DMS79 treated with DMSO at 0.1 percent for 48 hours (cell line): ENCODE measurements around the gene RNFT1.
A peak's percentile ranks its signal among the peaks of the same experiment; 100 is the strongest.
"Not testable (repeated sequence)": the region's sequence is repeated elsewhere in the genome, so short reads cannot be mapped to it uniquely, and the experiment has no call there.

Experiments
- DNase-seq: peaks from one replicate; lab custom pipeline; 2025; lab: John Stamatoyannopoulos, UW

RNFT1 gene

GRCh38 chr17:59964482-59965328 lies at the start of gene RNFT1:
RNFT1 (minus strand) TSS chr17:59964740; CDS start chr17:59964663, 77 bp downstream.
- DNase-seq, result peak; percentile 37

- not testable (repeated sequence) for DNase-seq
Measured at GRCh38 chr17:60009326-60009725, 44.8 kb upstream of the RNFT1 start.

- DNase-seq, result not testable (repeated sequence)
Measured at GRCh38 chr17:60008377-60008776, 43.8 kb upstream of the RNFT1 start.

- DNase-seq, result no peak
Measured at GRCh38 chr17:60006160-60006559, 41.6 kb upstream of the RNFT1 start.

GRCh38 chr17:60004561-60004960 lies 40.0 kb upstream of the RNFT1 start:
- not testable (repeated sequence) for DNase-seq

GRCh38 chr17:60002405-60002804 lies 37.9 kb upstream of the RNFT1 start:
- DNase-seq, result not testable (repeated sequence)

GRCh38 chr17:59996608-59997007 lies 32.1 kb upstream of the RNFT1 start:
- not testable (repeated sequence) for DNase-seq

- DNase-seq, result not testable (repeated sequence)
Measured at GRCh38 chr17:59975166-59975565, 10.6 kb upstream of the RNFT1 start.

- not testable (repeated sequence) for DNase-seq
Measured at GRCh38 chr17:59973483-59973882, 8.9 kb upstream of the RNFT1 start.

- DNase-seq, result no peak
Measured at GRCh38 chr17:59972778-59973177, 8.2 kb upstream of the RNFT1 start.

- not testable (repeated sequence) for DNase-seq
Measured at GRCh38 chr17:59971771-59972170, 7.2 kb upstream of the RNFT1 start.

- peak; percentile 37 for DNase-seq
Measured at GRCh38 chr17:59963738-59964481, 630 bp downstream of the RNFT1 start.

GRCh38 chr17:59962739-59963318 lies 1.7 kb downstream of the RNFT1 start:
- DNase-seq, result no peak

- DNase-seq, result not testable (repeated sequence)
Measured at GRCh38 chr17:59959574-59959973, 5.0 kb downstream of the RNFT1 start.

GRCh38 chr17:59954856-59955255 lies 9.7 kb downstream of the RNFT1 start:
- no peak for DNase-seq

GRCh38 chr17:59950049-59950448 lies 14.5 kb downstream of the RNFT1 start:
- no peak for DNase-seq

- DNase-seq, result not testable (repeated sequence)
Measured at GRCh38 chr17:59947310-59947709, 17.2 kb downstream of the RNFT1 start.

- not testable (repeated sequence) for DNase-seq
Measured at GRCh38 chr17:59946433-59946832, 18.1 kb downstream of the RNFT1 start.

GRCh38 chr17:59941131-59941530 lies 23.4 kb downstream of the RNFT1 start:
- DNase-seq, result no peak

GRCh38 chr17:59940697-59941096 lies 23.8 kb downstream of the RNFT1 start:
- not testable (repeated sequence) for DNase-seq

- not testable (repeated sequence) for DNase-seq
Measured at GRCh38 chr17:59933317-59933716, 31.2 kb downstream of the RNFT1 start.

- DNase-seq, result not testable (repeated sequence)
Measured at GRCh38 chr17:59930768-59931167, 33.8 kb downstream of the RNFT1 start.
